ENCODE data around the gene PIEZO2. TPM values are rescaled to one million over a fixed set of nuclear protein-coding genes. Genes with fewer than 3 reads are reported as not detected.

Gene PIEZO2
- total and polyA plus RNA-seq, 2 experiments from 2014 or later, result 24.5 to 70.8 TPM

DNA sequence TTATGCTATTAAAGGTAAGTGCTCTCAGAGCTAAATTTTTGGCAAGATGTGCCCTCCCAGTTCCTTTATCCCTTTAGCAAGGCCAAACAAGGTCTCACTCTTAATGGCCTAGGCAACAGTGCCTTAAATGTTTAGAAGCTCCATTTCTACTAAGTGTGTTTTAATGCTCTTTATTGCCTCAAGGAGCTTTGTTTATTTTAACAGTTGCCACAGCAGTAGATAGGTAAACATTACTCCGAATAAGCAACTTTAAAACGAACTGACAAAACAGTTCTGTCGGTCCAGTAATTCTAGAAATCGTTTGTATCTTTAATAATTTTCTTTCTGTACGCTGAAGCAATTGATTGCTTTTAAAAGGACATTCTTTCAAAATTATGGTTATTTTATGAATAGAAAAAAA, 74.5 kb downstream of the PIEZO2 start:
- no peak overlapping the region for H2AFZ ChIP-seq
- no peak for TF ChIP-seq EZH2 (IDR thresholded peaks at IDR 0.05; ENCODE audit: borderline replicate concordance)
- no peak for TF ChIP-seq CTCF (IDR thresholded peaks at IDR 0.05; ENCODE audit: poor library complexity)
- TF ChIP-seq EZH2phosphoT487 (IDR thresholded peaks at IDR 0.05; ENCODE audit: low read depth, severe bottlenecking, unreplicated experiment), result no peak
- no peaks in the 10 kb centered on the region for H3K27me3 ChIP-seq
- H4K20me1 ChIP-seq (ENCODE audit: insufficient read depth, poor library complexity, severe bottlenecking), result no peaks in the 10 kb centered on the region
- no peak overlapping the region for H3K4me2 ChIP-seq
- no peaks in the 10 kb centered on the region for H3K9me2 ChIP-seq (replicated peaks; ENCODE audit: insufficient read depth)
- H3K4me3 ChIP-seq, result no peak overlapping the region
- H3K79me2 ChIP-seq, result no peaks in the 10 kb centered on the region
- no peaks in the 10 kb centered on the region for H3K36me3 ChIP-seq (replicated peaks; ENCODE audit: insufficient read depth, low read depth)
- no peak overlapping the region for H3K27ac ChIP-seq
- no peak for DNase-seq (ENCODE audit: low spot score)
- WGBS (ENCODE audit: low lambda C conversion rate, missing lambda C conversion rate), result 31% methylated on average over 5 of the region's 5 CpGs
- H3K4me1 ChIP-seq (ENCODE audit: insufficient read depth), result peaks cover 14% of the 10 kb centered on the region
- H3K9me3 ChIP-seq (ENCODE audit: low read depth), result no peaks in the 10 kb centered on the region

DNA sequence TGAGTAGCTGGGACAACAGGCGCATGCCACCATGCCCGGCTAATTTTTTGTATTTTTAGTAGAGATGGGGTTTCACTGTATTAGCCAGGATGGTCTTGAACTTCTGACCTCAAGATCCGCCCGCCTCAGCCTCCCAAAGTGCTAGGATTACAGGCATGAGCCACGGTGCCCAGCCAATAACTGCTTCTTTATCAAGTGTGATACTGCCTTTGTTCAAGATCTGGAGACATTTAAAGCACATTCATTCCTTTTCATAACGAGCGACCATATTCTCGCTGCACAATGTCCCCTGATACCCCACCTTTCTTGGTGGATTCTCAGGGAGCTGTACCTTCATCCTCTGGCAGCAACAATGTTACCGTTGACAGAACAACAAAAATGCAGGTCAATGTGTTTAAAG, 75.4 kb downstream of the PIEZO2 start:
- Histone ChIP-seq H3K4me3 (no peak overlapping the region), H3K4me2 (no peak overlapping the region), H3K4me1 (ENCODE audit: insufficient read depth) (peaks cover 14% of the 10 kb centered on the region), H3K27me3 (no peaks in the 10 kb centered on the region), H3K79me2 (no peaks in the 10 kb centered on the region), H2AFZ (no peak overlapping the region), H3K9me2 (replicated peaks; ENCODE audit: insufficient read depth) (no peaks in the 10 kb centered on the region), H3K27ac (no peak overlapping the region), H4K20me1 (ENCODE audit: insufficient read depth, poor library complexity, severe bottlenecking) (no peaks in the 10 kb centered on the region), H3K36me3 (replicated peaks; ENCODE audit: insufficient read depth, low read depth) (no peaks in the 10 kb centered on the region), H3K9me3 (ENCODE audit: low read depth) (no peaks in the 10 kb centered on the region)
- 67% methylated on average over 9 of the region's 9 CpGs for WGBS (ENCODE audit: low lambda C conversion rate, missing lambda C conversion rate)
- DNase-seq (ENCODE audit: low spot score), result no peak
- TF ChIP-seq EZH2 (IDR thresholded peaks at IDR 0.05; ENCODE audit: borderline replicate concordance) (no peak), EZH2phosphoT487 (IDR thresholded peaks at IDR 0.05; ENCODE audit: low read depth, severe bottlenecking, unreplicated experiment) (no peak), CTCF (IDR thresholded peaks at IDR 0.05; ENCODE audit: poor library complexity) (no peak)

DNA sequence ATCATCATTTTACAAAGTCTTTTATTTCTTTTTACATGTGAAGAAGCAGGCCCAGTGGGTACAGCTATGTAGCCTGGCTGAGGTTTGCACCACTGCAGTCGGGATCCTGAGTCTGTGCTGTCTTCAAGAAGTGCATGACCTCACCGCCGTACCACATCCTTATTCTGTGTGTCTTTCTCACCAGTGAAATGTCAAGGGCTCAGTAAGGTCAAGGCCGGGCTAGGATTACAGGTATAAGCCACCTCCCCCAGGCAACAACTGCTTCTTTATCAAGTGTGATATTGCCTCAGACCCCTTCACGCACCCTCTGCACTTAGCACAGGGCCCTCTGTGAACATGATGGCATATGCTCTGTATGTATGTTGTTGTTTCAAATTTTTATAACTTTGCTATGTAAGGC, 76.7 kb downstream of the PIEZO2 start:
- 78% methylated on average over 5 of the region's 5 CpGs for WGBS (ENCODE audit: low lambda C conversion rate, missing lambda C conversion rate)
- Histone ChIP-seq H3K27me3 (no peaks in the 10 kb centered on the region), H3K27ac (no peak overlapping the region), H3K4me2 (no peak overlapping the region), H3K36me3 (replicated peaks; ENCODE audit: insufficient read depth, low read depth) (no peaks in the 10 kb centered on the region), H3K4me1 (ENCODE audit: insufficient read depth) (peaks cover 14% of the 10 kb centered on the region), H2AFZ (no peak overlapping the region), H3K79me2 (peaks cover 3% of the 10 kb centered on the region), H3K9me3 (ENCODE audit: low read depth) (no peaks in the 10 kb centered on the region), H3K9me2 (replicated peaks; ENCODE audit: insufficient read depth) (no peaks in the 10 kb centered on the region), H3K4me3 (no peak overlapping the region), H4K20me1 (ENCODE audit: insufficient read depth, poor library complexity, severe bottlenecking) (no peaks in the 10 kb centered on the region)
- no peak for TF ChIP-seq CTCF (IDR thresholded peaks at IDR 0.05; ENCODE audit: poor library complexity)
- TF ChIP-seq EZH2phosphoT487 (IDR thresholded peaks at IDR 0.05; ENCODE audit: low read depth, severe bottlenecking, unreplicated experiment), result no peak
- TF ChIP-seq EZH2 (IDR thresholded peaks at IDR 0.05; ENCODE audit: borderline replicate concordance), result no peak
- no peak for DNase-seq (ENCODE audit: low spot score)

- H3K79me2 ChIP-seq, result peaks cover 3% of the 10 kb centered on the region
- no peak overlapping the region for H3K27ac ChIP-seq
- WGBS (ENCODE audit: low lambda C conversion rate, missing lambda C conversion rate), result 94% methylated on average over 4 of the region's 4 CpGs
- DNase-seq (ENCODE audit: low spot score), result no peak
- H3K4me1 ChIP-seq (ENCODE audit: insufficient read depth), result peaks cover 14% of the 10 kb centered on the region
- H3K36me3 ChIP-seq (replicated peaks; ENCODE audit: insufficient read depth, low read depth), result no peaks in the 10 kb centered on the region
- no peak overlapping the region for H3K4me2 ChIP-seq
- H3K4me3 ChIP-seq, result no peak overlapping the region
- H3K9me2 ChIP-seq (replicated peaks; ENCODE audit: insufficient read depth), result no peaks in the 10 kb centered on the region
- no peaks in the 10 kb centered on the region for H3K9me3 ChIP-seq (ENCODE audit: low read depth)
- no peaks in the 10 kb centered on the region for H3K27me3 ChIP-seq
- TF ChIP-seq CTCF (IDR thresholded peaks at IDR 0.05; ENCODE audit: poor library complexity) (no peak), EZH2phosphoT487 (IDR thresholded peaks at IDR 0.05; ENCODE audit: low read depth, severe bottlenecking, unreplicated experiment) (no peak), EZH2 (IDR thresholded peaks at IDR 0.05; ENCODE audit: borderline replicate concordance) (no peak)
- no peaks in the 10 kb centered on the region for H4K20me1 ChIP-seq (ENCODE audit: insufficient read depth, poor library complexity, severe bottlenecking)
- H2AFZ ChIP-seq, result no peak overlapping the region
These were observed 78.1 kb downstream of the PIEZO2 start for GRCh38 chr18:11071300-11071699.

Data from hepatocyte (in vitro differentiated cells).